H1 (cell line): ENCODE results near the gene SPHK1. TPM values are rescaled to one million over a fixed set of nuclear protein-coding genes. Genes with fewer than 3 reads are reported as not detected.

Experiments
- CTCF ChIA-PET: fragments of 300-600 bp; sonication (Branson Sonifier 250); formaldehyde crosslinking; loops from one replicate; lab custom pipeline; 2021; ENCODE audit not compliant: partially characterized antibody; lab: Charles Lee
- POLR2A ChIA-PET: fragments of 300-600 bp; sonication (Branson Sonifier 250); formaldehyde crosslinking; loops from one replicate; lab custom pipeline; 2021; ENCODE audit warnings: inconsistent platforms; ENCODE audit not compliant: partially characterized antibody; lab: Charles Lee
- DNase-seq, 2 experiments: peaks; one replicate each; pipeline versions ENCODE4 v3.0.0 to v3.0.0-alpha.2; 2010 to 2022; ENCODE audit warnings: low spot score in 2 of 2, low read depth in 1 of 2, mixed read lengths in 1 of 2
- FAIRE-seq: peaks from 2 replicates; lab custom pipeline; 2011; peaks lifted over from hg19 to GRCh38; lab: Jason Lieb, UNC
- H2AFZ ChIP-seq: 2 replicates; pipeline ENCODE4 v1.8.1; 2012; ENCODE audit warnings: low read length, inconsistent platforms
- H2AK5ac ChIP-seq: 2 replicates; pipeline ENCODE4 v1.6.1; 2013; ENCODE audit warnings: low read depth, low read length
- H2BK120ac ChIP-seq: replicated peaks from 2 replicates; pipeline ENCODE3; 2013; ENCODE audit warnings: low read depth, low read length, inconsistent platforms
- H2BK12ac ChIP-seq: 2 replicates; pipeline ENCODE4 v1.6.1; 2013; ENCODE audit warnings: low read depth, low read length
- H2BK15ac ChIP-seq: 2 replicates; pipeline ENCODE4 v1.6.1; 2013; ENCODE audit warnings: low read length
- H2BK20ac ChIP-seq: 2 replicates; pipeline ENCODE4 v1.6.1; 2013; ENCODE audit warnings: low read length
- H2BK5ac ChIP-seq: 2 replicates; pipeline ENCODE4 v1.6.1; 2013; ENCODE audit warnings: low read depth, low read length
- H3K14ac ChIP-seq: 2 replicates; pipeline ENCODE4 v1.6.1; 2013; ENCODE audit warnings: inconsistent platforms; ENCODE audit not compliant: insufficient read length
- H3K18ac ChIP-seq: 2 replicates; pipeline ENCODE4 v1.6.1; 2013; ENCODE audit warnings: low read length; ENCODE audit errors: extremely low read depth
- H3K23ac ChIP-seq: 2 replicates; pipeline ENCODE4 v1.6.1; 2013; ENCODE audit warnings: inconsistent platforms; ENCODE audit not compliant: insufficient read length
- H3K23me2 ChIP-seq: 2 replicates; pipeline ENCODE4 v1.6.1; 2013; ENCODE audit warnings: low read depth, low read length
- H3K27ac ChIP-seq: 2 replicates; pipeline ENCODE4 v1.6.1; 2011; ENCODE audit warnings: low read depth, low read length, inconsistent platforms
- H3K27me3 ChIP-seq, 4 experiments: replicated peaks in 1 of 4; 1 replicate in 1 of 4; 2 replicates in 3 of 4; pipeline versions ENCODE4 v1.6.1 to v1.8.1; 2011 to 2013; ENCODE audit warnings: low read length in 3 of 4, mild to moderate bottlenecking in 3 of 4, inconsistent platforms in 2 of 4, mixed read lengths in 2 of 4, moderate library complexity in 1 of 4; ENCODE audit not compliant: control insufficient read depth in 3 of 4, insufficient read depth in 3 of 4; ENCODE audit errors: extremely low read depth in 1 of 4
- H3K36me3 ChIP-seq, 4 experiments: 2 replicates each; pipeline versions ENCODE4 v1.6.1 to v1.8.1; 2011 to 2013; ENCODE audit warnings: mild to moderate bottlenecking in 4 of 4, low read length in 3 of 4, moderate library complexity in 2 of 4, control low read depth in 1 of 4, inconsistent platforms in 1 of 4; ENCODE audit not compliant: insufficient read depth in 4 of 4, control insufficient read depth in 2 of 4
- H3K4ac ChIP-seq: replicated peaks from 2 replicates; pipeline ENCODE3; 2013; ENCODE audit warnings: low read length, low read depth, mixed read lengths, inconsistent platforms; ENCODE audit not compliant: insufficient read length
- H3K4me1 ChIP-seq, 4 experiments: replicated peaks in 1 of 4; 1 replicate in 1 of 4; 2 replicates in 3 of 4; pipeline versions ENCODE4 v1.6.1 to v1.8.1; 2011 to 2013; ENCODE audit warnings: low read length in 3 of 4, inconsistent platforms in 2 of 4, mixed read lengths in 1 of 4; ENCODE audit not compliant: insufficient read depth in 4 of 4, control insufficient read depth in 3 of 4
- H3K4me2 ChIP-seq, 2 experiments: 2 replicates each; pipeline versions ENCODE4 v1.6.1 to v1.8.1; 2011 to 2013; ENCODE audit warnings: low read depth in 2 of 2, low read length in 2 of 2, control low read depth in 1 of 2, inconsistent platforms in 1 of 2, mild to moderate bottlenecking in 1 of 2; ENCODE audit not compliant: insufficient read depth in 1 of 2
- H3K4me3 ChIP-seq, 4 experiments: fragments of 200-600, 300-600 bp in 1 of 4; sonication (generic), shearing (Covaris generic), sonication (Bioruptor Twin) in 1 of 4; 2 replicates each; pipeline versions ENCODE4 v1.5.1 to v1.8.1; 2011 to 2016; ENCODE audit warnings: low read length in 4 of 4, low read depth in 3 of 4, control low read depth in 2 of 4, inconsistent platforms in 2 of 4, mild to moderate bottlenecking in 2 of 4, mixed read lengths in 1 of 4, moderate library complexity in 1 of 4; ENCODE audit not compliant: insufficient read depth in 2 of 4; ENCODE audit errors: extremely low read depth in 1 of 4
- H3K56ac ChIP-seq: replicated peaks from 2 replicates; pipeline ENCODE3; 2013; ENCODE audit warnings: low read depth, mild to moderate bottlenecking, mixed read lengths, low read length, inconsistent platforms; ENCODE audit not compliant: insufficient read length
- H3K79me1 ChIP-seq: 2 replicates; pipeline ENCODE4 v1.6.1; 2013; ENCODE audit warnings: low read depth, low read length, control low read depth
- H3K79me2 ChIP-seq, 2 experiments: 2 replicates each; pipeline versions ENCODE4 v1.6.1 to v1.8.1; 2012 to 2013; ENCODE audit warnings: low read length in 2 of 2, mild to moderate bottlenecking in 2 of 2, inconsistent platforms in 1 of 2; ENCODE audit not compliant: insufficient read depth in 2 of 2, control insufficient read depth in 1 of 2
- H3K9ac ChIP-seq, 4 experiments: replicated peaks in 1 of 4; 1 replicate in 1 of 4; 2 replicates in 3 of 4; pipeline versions ENCODE4 v1.6.1 to v1.8.1; 2011 to 2013; ENCODE audit warnings: low read depth in 3 of 4, low read length in 3 of 4, control low read depth in 2 of 4, mild to moderate bottlenecking in 2 of 4, moderate library complexity in 2 of 4, inconsistent platforms in 1 of 4; ENCODE audit errors: extremely low read depth in 1 of 4
- H3K9me3 ChIP-seq, 2 experiments: 2 replicates each; pipeline versions ENCODE4 v1.6.1 to v1.8.1; 2012 to 2013; ENCODE audit warnings: mild to moderate bottlenecking in 2 of 2, moderate library complexity in 2 of 2, control low read depth in 1 of 2, inconsistent platforms in 1 of 2, low read depth in 1 of 2, low read length in 1 of 2, mixed read lengths in 1 of 2; ENCODE audit not compliant: insufficient read depth in 2 of 2
- H4K20me1 ChIP-seq, 2 experiments: replicated peaks in 1 of 2; 2 replicates each; pipeline versions ENCODE3 to v1.8.1; 2011 to 2013; ENCODE audit warnings: inconsistent platforms in 2 of 2, low read length in 2 of 2, mild to moderate bottlenecking in 1 of 2; ENCODE audit not compliant: insufficient read depth in 2 of 2, control insufficient read depth in 1 of 2
- H4K5ac ChIP-seq: 2 replicates; pipeline ENCODE4 v1.6.1; 2013; ENCODE audit warnings: low read length, low read depth, mixed read lengths, inconsistent platforms; ENCODE audit not compliant: insufficient read length
- H4K8ac ChIP-seq: 2 replicates; pipeline ENCODE4 v1.8.0; 2013; ENCODE audit warnings: mild to moderate bottlenecking, moderate library complexity, low read length, inconsistent platforms; ENCODE audit not compliant: insufficient read depth; ENCODE audit errors: extremely low read depth
- H4K91ac ChIP-seq: replicated peaks from 2 replicates; pipeline ENCODE3; 2013; ENCODE audit warnings: low read length, mixed read lengths, inconsistent platforms; ENCODE audit not compliant: insufficient read length
- CHD2 ChIP-seq: IDR thresholded peaks from 2 replicates; pipeline ENCODE4 v1.6.1; 2012; ENCODE audit warnings: low read length, improper control_type of control experiment
- NRF1 ChIP-seq: IDR thresholded peaks from 2 replicates; pipeline ENCODE4 v1.6.1; 2011; ENCODE audit warnings: mild to moderate bottlenecking, low read depth, low read length, improper control_type of control experiment
- POLR2A ChIP-seq, 2 experiments: IDR thresholded peaks; 1 replicate in 1 of 2; 2 replicates in 1 of 2; pipeline ENCODE4 v1.6.1; 2011; ENCODE audit warnings: low read depth in 2 of 2, low read length in 2 of 2, mild to moderate bottlenecking in 2 of 2; ENCODE audit errors: control extremely low read depth in 1 of 2
- WGBS, 2 experiments: shearing (Covaris generic) in 1 of 2; methylation state at CpG; one replicate each; pipeline versions ENCODE4 v1.1.6 to v1.1.7; 2013 to 2015; ENCODE audit warnings: low lambda C conversion rate in 2 of 2, mixed read lengths in 2 of 2, inconsistent platforms in 1 of 2, low coverage in 1 of 2, missing lambda C conversion rate in 1 of 2; ENCODE audit not compliant: insufficient replicate concordance in 2 of 2, insufficient coverage in 1 of 2, insufficient read length in 1 of 2; ENCODE audit errors: extremely low coverage in 1 of 2, missing lambda C conversion rate in 1 of 2; 5-methylcytosine and 5-hydroxymethylcytosine counted together
- polyA plus RNA-seq, 7 experiments: library from polyadenylated mRNA; depleted of rRNA in 3 of 7; stranded (reverse) in 5 of 7; unstranded in 2 of 7; fragments of >200 nt in 5 of 7; fragments of 200-250 nt in 2 of 7; gene quantifications; 1 replicate in 5 of 7; 2 replicates in 1 of 7; 4 replicates in 1 of 7; pipeline versions ENCODE4 v1.2.1 to v1.2.3, GENCODE V29; 2011 to 2013; ENCODE audit warnings: missing spikeins in 2 of 7, mixed read lengths in 2 of 7
- total RNA-seq: library from RNA; stranded (reverse); fragmentation: NEBNext Ultra II Directional; extraction: Animal tissue kit (Norgen Biotek cat#: 25700); gene quantifications from 2 replicates; pipeline ENCODE4 v1.2.1, GENCODE V29; 2021

SPHK1 gene
- total and polyA plus RNA-seq, 2 of the 8 experiments (the other 6 are each of a cell fraction or from before 2014, with no cell fraction given), result 2.4 TPM

GRCh38 chr17:76420356-76421043 lies 36.1 kb downstream of the SPHK1 start:
- H2BK120ac ChIP-seq, result no peak overlapping the region
- no peak overlapping the region for H3K23ac ChIP-seq
- ChIA-PET POLR2A (interaction anchor here (1.4 to 2.0 kb wide), 2 partner anchors 9 to 16 kb away, joined by 3 to 5 read pairs; no protein-coding TSS in a partner anchor), CTCF (interaction anchor here (0.7 to 1.4 kb wide), 5 partner anchors 9 to 50 kb away, joined by 3 to 4 read pairs (median 3); no protein-coding TSS in a partner anchor)
- no peak overlapping the region for H3K18ac ChIP-seq
- H3K79me1 ChIP-seq, result peaks cover 33% of the 10 kb centered on the region
- 0 out of 8 replicates have a peak, but pooled peaks cover 0 to 4% (median 0%) of the 10 kb centered on the region in 4 experiments for H3K36me3 ChIP-seq
- H2BK12ac ChIP-seq, result no peak overlapping the region
- WGBS, 2 experiments, result 89% methylated on average over 10 of the region's 10 CpGs; no CpG with 5 or more reads in 1 of the 2 experiments
- no peak overlapping the region for H2AFZ ChIP-seq
- DNase-seq (no peak), FAIRE-seq (no peak)
- no peak overlapping the region for H3K4me3 ChIP-seq
- H3K79me2 ChIP-seq, result peaks cover 6 to 86% of the 10 kb centered on the region in 2 experiments; a peak in 3 of 4 replicates
- H4K5ac ChIP-seq, result no peak overlapping the region
- H3K14ac ChIP-seq, result no peak overlapping the region
- no peak overlapping the region for H4K8ac ChIP-seq
- no peak overlapping the region for H3K27ac ChIP-seq
- no peak overlapping the region for H2AK5ac ChIP-seq
- H3K4me2 ChIP-seq, result no peak overlapping the region
- H4K20me1 ChIP-seq, result peaks cover 11 to 21% of the 10 kb centered on the region in 2 experiments
- no peaks in the 10 kb centered on the region for H3K23me2 ChIP-seq
- H4K91ac ChIP-seq, result no peak overlapping the region
- TF ChIP-seq NRF1, result no peak
- no peak for TF ChIP-seq POLR2A (IDR thresholded peaks at IDR 0.05; ENCODE audit: control extremely low read depth in 1 of 2, low read depth in 2 of 2, low read length in 2 of 2)
- TF ChIP-seq CHD2, result no peak
- no peak overlapping the region; a peak in 1 of 7 replicates for H3K9ac ChIP-seq
- no peak overlapping the region for H2BK20ac ChIP-seq
- H3K4ac ChIP-seq, result no peak overlapping the region
- no peak overlapping the region for H2BK5ac ChIP-seq
- H3K56ac ChIP-seq, result no peak overlapping the region
- no peaks in the 10 kb centered on the region for H3K9me3 ChIP-seq
- no peak overlapping the region for H2BK15ac ChIP-seq
- H3K4me1 ChIP-seq, result peaks cover 0 to 8% (median 5%) of the 10 kb centered on the region in 4 experiments; a peak in 6 of 7 replicates
- H3K27me3 ChIP-seq, result no peaks in the 10 kb centered on the region
